Measurements from ENCODE around the gene TENM4.

DNA sequence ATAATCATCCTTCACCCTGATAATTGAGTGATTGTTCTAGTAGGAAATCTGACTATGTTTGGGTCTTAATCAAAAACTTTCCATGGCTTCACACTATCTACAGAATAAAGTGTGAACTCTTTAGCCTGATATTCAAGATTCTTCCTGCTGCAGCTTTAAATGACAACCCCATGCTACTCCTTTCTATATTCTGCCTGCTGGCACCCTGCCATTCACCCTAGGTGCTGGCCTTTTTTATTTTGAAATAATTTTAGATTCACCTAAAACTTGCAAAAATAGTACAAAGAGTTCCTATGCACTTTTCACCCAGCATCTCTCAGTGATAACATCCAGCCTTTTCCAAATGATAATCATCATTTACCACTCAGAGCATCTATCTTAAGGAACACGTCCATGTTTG lies 502.8 kb downstream of the TENM4 start:
- no peak for TF ChIP-seq POLR2A (IDR thresholded peaks at IDR 0.05)
- TF ChIP-seq, protein P1, sequence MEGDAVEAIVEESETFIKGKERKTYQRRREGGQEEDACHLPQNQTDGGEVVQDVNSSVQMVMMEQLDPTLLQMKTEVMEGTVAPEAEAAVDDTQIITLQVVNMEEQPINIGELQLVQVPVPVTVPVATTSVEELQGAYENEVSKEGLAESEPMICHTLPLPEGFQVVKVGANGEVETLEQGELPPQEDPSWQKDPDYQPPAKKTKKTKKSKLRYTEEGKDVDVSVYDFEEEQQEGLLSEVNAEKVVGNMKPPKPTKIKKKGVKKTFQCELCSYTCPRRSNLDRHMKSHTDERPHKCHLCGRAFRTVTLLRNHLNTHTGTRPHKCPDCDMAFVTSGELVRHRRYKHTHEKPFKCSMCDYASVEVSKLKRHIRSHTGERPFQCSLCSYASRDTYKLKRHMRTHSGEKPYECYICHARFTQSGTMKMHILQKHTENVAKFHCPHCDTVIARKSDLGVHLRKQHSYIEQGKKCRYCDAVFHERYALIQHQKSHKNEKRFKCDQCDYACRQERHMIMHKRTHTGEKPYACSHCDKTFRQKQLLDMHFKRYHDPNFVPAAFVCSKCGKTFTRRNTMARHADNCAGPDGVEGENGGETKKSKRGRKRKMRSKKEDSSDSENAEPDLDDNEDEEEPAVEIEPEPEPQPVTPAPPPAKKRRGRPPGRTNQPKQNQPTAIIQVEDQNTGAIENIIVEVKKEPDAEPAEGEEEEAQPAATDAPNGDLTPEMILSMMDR (IDR thresholded peaks at IDR 0.05): no peak
